IPS-NIHi11 (cell line): ENCODE data around the gene FOXE3.

Source experiments
- DNase-seq: peaks from one replicate; pipeline ENCODE4 v3.0.0; 2012; ENCODE audit warnings: mixed read lengths, low spot score

FOXE3 gene

DNA sequence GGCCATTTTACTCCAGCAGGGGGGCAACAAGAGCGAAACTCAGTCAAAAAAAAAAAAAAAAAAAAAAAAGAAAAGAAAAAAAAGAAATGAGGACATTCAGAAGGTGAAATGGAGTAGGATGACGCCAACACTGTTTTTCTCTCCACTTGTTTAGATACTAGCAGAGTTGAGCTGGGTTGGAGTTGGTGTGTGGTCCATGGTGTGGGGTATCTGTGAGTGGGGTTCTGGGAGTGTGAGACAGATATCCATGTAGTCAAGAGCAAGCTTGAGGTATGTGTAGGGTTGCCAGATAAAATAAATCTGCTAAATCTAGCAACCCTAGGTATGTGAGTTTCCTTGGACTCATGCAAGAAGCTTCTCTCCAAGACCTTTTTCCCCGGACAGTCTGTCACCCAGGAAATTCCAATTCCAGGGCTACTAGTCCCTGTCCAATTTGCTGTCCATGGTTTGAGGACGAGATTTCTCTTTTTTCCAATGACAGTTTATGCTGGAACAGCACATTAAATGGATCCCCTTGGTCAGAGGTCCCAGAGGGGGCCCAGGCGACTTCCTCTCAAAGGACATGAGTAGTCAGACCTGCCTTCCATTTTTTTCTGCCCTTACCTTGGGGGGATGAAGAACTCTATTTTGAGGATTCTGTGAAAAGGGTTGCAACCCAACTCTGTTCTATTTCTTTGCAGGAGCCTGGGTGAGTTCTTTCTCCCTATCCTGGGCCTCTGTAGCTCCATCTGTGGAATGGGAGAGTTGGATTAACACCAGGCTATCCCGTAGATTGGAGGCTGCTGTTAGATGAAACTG is 19.6 kb downstream of the FOXE3 start:
- no peak for DNase-seq

DNA sequence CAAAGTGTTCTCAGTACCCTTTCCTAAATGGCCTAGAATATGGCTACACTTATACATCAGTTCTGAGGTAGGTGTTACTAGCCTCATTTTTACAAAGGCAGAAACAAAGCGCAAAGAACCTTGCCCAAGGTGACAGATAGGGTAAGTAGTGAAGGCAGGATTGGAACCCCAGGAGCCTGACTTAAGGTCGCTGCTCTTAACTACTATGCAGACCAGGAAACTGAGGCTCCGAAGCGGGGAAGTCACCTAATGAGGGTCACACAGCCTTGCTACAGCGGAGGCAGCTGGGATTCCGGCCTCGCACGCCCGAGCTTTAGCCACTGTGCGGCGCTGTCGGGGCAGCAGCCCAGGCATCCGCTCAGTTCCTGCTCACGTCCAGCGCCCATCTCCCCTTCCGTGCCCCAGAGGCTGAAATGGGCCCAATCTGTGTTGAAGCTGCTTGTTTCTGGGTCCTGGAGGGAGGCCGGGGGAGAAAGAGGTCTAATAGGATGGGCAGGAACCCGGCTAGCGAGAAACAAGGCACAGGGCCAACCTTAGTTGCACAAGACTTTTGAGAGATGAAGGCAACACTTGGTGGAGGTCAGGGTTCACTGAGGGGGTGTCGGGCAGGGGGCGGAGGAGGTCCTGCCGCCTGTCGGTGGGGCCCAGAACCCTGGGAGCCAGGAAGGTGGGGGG is 20.4 kb downstream of the FOXE3 start:
- peak; percentile 86 for DNase-seq

DNA sequence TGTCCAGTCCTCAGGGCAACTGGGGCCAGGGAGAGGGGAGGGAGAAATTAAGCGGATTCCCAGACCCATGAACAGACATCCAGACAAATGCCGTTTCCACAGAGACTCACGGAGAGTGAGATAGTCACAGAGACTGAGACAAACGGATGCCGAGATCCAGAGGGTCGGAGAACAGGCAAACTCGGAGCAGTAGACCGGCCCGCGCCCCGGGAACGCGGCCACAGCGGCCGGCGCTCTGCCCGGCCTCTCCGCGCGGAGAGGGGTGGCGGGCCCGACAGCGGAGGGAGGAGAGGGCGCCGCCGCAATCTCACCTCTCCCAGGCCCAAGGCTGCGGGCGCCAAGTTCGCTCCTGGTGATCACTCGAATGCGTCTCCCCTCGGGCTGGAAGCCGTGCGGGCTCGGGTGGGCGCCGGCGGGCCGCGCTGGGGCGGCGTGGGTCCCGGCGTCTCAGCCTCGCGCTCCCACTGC is 20.9 kb downstream of the FOXE3 start:
- no peak for DNase-seq

DNA sequence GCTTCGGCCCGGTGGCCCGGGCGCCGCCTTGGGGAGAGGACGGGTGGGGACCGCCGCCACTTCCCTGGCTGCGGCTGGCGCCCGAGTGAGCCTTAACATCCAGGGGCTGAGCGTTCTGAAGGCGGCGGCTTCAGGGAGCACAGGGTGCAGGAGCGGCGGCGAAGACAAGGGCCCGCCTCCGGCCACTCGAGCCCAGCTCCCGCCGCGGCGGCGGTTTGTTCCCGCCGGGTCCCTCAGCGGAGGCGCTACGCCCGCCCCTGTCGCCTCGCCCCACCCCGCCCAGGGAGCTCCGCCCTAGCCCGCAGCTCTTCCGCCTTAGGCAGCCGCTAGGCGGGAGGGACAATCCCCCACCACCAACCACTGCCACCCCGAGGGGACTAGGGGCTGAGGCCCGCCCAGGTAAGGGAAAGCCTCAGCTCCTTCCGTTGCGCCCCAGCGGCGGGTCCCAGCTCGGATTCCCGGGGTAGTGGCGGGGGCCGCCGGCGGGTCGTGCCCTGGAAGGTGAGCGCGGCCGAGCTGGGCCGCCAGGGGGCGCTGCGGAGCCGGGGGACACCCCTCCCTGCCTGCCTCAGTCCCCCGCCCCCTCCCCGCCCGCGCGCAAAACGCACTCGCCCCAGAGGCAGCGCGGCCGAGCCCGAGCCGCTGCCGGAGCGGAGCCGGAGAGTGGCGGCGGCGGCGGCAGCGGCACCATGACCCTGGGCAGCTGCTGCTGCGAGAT is 21.5 kb downstream of the FOXE3 start, which contains the start of gene FOXD2:
Gene FOXD2 (plus strand): TSS at position 598 of the 718 bp plus-strand sequence. CDS start 92 bp downstream, at position 690.
- DNase-seq, result peak; percentile 92

DNA sequence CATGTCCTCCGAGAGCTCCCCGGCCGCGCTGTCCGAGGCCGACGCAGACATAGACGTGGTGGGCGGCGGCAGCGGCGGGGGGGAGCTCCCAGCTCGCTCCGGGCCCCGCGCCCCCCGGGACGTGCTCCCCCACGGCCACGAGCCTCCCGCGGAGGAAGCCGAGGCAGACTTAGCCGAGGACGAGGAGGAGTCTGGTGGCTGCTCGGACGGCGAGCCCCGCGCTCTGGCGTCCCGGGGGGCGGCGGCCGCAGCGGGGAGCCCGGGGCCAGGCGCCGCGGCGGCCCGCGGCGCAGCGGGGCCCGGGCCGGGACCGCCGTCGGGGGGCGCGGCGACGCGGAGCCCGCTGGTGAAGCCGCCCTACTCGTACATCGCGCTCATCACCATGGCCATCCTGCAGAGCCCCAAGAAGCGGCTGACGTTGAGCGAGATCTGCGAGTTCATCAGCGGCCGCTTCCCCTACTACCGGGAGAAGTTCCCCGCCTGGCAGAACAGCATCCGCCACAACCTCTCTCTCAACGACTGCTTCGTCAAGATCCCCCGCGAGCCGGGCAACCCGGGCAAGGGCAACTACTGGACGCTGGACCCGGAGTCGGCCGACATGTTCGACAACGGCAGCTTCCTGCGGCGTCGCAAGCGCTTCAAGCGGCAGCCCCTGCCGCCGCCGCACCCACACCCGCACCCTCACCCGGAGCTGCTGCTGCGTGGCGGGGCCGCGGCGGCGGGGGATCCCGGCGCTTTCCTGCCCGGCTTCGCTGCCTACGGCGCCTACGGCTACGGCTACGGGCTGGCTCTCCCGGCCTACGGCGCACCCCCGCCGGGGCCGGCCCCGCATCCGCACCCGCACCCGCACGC is 22.3 kb downstream of the FOXE3 start:
- no peak for DNase-seq

DNA sequence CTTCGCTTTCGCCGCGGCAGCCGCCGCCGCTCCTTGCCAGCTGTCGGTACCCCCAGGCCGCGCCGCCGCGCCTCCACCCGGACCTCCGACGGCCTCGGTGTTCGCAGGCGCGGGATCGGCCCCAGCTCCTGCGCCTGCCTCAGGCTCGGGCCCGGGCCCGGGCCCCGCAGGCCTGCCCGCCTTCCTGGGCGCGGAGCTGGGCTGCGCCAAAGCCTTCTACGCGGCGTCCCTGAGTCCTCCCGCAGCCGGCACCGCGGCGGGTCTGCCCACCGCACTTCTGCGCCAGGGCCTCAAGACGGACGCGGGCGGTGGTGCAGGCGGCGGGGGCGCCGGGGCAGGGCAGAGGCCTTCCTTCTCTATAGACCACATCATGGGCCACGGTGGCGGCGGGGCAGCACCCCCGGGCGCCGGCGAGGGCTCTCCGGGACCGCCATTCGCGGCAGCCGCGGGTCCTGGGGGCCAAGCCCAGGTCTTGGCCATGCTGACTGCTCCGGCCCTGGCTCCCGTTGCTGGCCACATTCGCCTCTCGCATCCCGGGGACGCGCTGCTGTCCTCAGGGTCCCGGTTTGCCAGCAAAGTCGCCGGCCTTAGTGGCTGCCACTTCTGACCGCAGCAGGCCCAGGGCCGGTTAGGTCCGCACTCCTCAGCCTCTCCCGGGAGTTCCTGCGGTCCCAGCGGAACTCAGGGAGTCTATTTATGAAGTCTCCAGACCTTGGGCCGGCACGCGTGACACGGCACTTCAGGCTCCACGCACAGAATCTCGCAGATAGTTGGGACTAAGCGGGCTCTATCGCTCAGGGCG is 23.1 kb downstream of the FOXE3 start:
- no peak for DNase-seq

DNA sequence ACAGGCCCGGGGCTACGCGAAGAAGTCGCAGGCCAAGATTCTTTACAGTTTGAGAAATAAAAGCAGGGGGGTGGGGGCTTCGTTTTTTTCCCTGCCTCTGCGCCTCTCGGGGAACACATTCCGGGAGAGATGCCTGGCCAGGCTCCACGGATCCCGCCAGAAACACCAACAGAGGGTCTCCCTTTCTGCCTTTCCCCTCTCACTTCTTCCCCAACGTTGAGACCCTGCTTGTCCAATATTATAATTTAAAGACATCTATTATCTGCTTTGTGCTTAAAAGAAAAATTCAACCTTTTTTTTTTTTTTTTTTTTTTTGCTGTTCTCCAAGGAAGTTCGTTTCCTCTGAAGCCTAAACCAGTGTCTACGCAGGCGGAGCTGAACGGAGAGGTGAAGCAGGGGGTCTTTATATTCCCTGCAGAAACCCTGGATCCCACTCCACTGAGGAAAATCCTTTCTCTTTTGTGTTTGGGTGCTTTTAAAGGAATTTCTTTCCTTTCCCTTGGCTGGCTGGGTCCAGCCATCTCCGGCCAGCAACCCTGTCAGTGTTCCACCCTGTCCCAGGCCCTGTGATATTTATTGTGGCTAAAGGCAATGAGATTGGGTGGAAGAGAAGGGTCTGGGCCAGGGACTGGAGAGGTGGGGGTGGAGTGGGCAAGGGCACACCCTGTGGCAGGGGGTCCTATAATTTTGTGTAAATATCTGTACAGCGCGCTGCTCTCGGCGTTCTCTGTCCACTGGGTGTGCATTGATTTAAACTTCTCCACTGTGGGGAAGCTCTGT is 23.9 kb downstream of the FOXE3 start:
- no peak for DNase-seq

DNA sequence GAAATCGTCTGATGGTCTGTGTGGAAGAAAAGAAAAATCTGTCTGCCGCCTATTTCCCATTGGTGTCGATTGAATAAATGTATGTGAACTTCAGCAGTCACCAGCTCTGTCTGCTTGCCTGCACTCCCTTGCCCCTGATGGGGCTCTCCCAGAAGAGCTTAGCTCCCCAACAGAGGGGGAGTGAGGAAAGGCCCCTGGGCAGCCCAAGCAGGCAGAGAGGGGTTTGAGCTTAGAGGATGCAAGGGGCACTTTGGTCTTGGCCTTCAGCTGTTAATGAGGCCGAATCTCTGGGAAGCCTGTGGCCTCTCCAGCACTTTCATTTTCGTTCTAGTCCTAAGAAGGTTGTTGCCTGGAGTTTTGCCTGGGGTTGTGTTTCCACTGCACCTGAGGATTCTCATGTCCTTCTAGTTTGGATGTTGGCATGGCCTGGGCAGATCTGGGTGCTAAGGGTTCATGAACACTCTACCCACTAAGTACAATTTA is 24.6 kb downstream of the FOXE3 start:
- DNase-seq, result no peak

DNA sequence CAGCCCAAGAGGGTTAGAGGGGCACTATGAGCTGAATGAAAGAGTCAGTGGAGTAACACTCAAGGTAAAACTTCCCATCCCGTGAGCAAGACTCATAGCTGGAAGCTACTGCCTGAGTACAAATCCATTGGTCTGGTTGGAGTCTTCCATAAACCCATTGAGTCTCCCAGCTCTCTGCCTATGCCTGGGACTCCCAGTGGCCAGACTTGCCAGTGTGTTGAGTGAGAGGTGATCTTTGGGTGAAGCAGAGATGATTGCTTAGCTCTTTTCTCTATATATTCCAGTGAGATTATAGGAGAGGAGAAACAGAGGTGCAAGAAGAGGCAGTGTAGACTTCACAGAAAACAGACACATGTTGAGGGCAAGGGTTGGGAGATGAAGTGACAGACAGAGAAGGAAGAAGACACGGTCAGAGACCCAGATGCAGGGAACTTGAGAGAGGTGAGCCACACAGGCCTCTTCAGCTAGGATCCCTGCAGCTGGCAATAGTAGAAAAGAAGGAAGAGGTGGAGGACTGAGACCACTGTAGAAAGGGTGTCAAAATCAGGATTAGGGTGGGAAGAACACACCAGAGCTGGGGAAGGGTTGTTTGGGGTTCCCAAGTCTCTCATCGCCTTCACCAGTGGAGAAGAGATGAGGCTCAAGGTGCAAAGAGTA is 25.5 kb downstream of the FOXE3 start:
- no peak for DNase-seq

DNA sequence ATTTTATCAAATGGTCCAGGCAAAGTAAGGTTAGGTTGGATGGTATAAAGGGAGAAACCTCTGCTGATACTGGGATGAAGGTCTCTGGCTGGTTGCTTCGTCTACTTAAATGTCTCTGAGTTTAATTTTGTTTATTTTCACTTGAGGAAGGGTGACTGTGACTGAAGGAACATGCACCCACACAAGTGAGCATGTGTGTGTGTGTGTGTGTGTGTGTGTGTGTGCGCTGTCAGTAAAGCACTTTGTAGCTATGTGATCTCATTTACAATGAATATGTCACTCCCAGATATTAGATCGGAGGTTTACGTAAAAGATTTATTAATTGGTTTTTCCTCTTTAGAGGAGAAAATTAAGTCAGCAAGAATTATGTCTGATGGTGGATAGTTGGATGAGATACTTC is 26.1 kb downstream of the FOXE3 start:
- no peak for DNase-seq

DNA sequence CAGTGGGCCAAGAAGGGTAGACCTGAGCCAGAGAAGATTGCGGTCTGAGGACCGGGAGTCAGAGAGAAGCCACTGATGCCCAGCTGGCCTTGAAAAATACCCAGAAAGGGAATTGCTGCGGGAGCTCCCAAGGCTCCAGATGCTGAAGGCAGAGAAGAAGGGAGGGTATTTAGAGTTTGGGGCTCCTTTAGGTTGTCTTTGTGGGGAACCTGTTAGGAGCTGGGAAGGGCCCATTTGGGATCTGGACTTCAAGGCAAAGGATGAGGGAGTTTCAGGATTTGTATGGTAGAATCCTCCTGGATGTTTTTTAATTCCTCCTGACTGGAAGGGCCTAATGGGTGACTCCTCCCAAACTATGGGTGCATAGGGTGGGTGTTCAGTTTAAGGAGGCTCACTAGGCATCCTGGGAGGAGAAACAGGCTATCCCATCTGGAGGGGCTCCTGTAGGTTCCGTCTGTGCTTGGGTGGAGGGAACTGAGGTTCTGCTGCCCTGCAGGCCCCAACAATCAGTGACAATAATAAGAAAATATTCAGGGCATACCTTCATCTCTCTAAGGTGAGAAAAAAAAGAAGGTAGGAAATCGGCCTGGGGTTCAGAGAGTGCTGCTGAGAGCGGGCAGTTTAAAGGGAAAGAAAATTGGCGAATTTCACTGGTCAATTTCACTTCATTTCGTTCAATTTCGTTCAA is 26.9 kb downstream of the FOXE3 start:
- DNase-seq, result no peak

DNA sequence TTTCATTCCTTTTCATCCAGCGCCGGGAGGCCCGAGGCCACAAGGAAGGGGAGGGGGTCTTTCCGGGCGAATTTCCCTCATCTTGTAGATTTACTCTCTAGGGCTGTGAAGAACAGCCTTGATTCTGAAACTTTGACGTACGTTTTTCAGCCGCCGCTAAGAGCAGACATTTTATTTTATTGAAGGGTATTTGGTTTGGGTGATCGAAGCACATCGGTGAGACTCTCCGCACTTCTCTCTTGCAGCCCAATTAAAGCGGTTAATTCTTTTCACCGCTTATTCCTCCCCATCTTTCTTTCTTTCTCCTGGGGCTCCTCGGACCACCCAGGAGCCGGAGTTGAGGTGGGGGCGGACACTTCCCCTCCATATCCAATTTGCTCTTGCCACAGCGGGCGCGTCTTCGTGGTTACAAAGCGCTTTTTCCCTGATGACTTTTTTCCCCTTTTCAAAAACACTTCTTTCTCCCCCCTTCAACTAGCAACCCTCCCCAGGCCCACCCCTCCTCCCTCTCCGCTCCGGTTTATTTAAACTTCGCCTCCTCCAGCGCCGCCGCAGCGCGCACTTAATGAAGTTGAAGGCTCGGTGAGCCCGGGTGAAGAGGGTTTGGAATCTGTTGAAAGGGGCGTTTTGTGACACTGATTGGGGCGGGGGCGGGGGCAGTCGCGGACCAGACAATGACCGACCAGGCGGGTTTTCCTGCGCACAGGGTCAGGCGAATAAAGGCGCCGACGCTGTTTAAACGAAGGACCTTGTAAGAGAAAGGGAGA is 27.6 kb downstream of the FOXE3 start:
- DNase-seq, result no peak

DNA sequence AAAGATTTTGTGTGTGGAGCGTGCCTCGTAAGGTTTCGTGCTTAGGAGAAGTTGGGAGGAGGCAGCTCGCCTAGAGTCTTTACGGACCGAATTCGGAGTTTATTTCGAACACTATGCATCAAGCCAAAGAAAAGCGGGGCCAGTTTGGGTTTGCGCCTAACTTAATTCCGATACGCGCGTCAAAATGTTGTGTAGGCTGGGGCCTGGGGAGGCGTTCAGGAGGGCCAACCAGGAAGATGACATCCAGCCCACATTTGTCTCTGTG is 28.1 kb downstream of the FOXE3 start:
- no peak for DNase-seq

DNA sequence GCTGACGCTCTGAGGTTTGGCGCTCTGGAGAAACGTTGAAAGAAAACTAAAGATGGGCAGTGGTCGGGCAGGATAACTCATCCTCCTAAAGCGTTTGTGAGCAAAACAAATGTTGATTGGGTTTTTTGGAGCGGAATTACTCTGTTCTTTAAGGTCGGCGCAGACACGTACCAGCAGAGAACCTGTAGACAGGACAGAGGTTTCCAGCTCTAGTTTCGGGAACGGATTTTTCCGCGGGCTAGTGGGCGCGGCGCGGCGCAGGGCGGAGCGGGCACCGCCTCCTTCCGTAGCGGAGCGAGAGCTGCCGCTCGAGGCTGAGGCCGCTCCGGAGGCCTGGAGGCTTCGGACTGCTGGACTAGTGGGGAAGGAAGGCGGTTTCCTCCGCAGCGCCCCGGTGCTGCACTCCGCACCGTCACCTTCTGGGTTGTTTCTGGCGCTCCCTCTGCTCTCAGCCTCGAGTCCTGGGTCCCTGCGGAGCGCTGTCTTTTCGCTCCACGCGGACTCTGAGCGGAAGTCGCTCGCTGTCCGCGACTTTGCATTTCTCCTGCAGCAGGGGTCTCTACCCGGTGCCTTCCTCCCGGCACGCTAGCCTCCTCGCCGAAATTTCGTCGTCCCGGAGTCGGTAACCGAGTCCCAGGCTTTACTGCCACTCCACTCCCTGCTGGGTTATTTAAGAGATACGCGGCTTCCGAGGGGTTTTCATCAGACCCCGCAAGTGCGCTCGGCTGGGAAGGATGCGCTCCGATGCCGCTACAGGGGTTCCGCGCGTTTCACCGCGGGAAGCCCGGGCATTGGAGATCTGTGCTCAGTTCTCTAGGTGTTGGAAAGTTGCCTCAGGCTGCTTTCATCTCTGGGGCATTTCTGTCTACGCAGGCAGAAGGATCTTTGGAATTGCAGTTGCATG is 28.7 kb downstream of the FOXE3 start:
- DNase-seq, result no peak

DNA sequence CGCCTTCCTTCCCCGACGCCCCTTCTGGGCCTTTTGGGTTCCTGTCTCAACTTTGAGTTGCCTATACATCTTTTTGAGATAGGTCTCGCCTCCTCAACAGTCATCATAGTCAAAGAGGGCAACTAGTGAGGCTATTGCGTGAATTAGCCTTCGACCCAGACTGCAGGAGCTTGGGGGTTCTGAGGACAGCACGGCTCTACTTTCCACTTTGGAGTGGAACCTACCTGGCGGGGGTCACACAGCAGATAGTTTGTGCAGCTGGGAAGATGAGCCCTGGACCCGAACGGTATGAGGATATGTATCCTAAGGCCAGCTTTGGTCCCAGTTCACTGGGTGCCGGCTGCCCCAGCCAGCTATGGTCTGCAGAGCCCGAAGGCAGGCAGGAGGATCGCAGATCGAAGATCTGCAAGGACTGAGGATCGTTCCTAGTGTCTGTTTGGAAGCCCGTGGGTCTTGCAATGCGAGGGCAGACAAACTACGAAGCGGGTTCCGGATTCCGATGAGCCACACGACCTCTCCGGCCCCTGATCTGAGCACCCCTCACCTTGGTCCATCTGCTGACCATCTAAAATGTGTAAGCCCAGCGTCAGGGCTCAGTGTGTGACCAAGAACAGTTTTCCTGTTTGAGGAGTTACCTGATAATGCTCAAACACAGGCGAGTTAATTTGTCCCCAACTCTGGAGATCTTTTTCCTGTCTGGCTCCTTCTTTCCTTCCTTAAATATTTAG is 29.9 kb downstream of the FOXE3 start:
- DNase-seq, result no peak

DNA sequence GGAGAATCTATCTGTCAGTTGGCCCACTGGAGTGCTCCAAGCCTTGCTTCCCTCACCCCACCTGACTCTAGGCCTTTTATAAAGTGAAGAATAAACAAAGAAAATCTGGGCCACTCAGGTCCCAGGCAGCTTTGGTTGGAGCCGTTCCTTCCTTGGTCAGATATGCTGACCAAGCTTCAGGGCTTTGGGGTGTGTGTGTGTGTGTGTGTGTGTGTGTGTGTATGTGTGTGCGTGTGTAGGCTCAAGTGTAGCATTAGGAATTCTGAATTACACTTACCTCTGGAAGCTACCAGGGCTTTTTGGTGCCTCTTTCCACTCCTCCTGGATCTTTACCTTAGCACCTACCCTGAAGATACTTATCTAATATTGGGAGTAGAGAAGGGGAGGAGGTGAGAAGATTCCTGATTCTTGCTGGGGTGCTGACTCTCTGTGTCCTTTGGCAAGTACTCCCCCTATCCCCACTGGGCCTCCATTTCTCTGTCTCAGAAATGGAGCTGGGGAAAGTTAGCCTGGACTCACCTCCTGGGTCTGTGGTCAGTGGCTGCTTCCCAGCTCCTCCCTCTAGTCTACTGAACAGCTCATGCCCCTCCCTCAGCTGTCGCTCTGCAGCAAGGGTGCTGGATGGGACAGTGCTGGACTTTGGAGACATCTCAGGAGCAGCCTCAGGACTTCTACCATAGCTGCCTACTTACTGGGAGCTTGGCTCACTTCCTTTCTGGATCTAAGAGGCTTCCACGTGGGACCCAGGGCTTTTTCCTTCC is 32.6 kb downstream of the FOXE3 start:
- DNase-seq, result no peak
